Astrocyte of the spinal cord (primary cell): ENCODE data around the gene MRPL54.

Experiments
- DNase-seq: peaks from one replicate; pipeline ENCODE4 v3.0.0; 2011; ENCODE audit warnings: low read depth, low spot score
- H3K4me3 ChIP-seq: 2 replicates; pipeline ENCODE4 v1.5.1; 2011; ENCODE audit warnings: low read depth, mild to moderate bottlenecking, low read length, moderate library complexity
- CTCF ChIP-seq: IDR thresholded peaks from 2 replicates; pipeline ENCODE4 v1.5.1; 2012; ENCODE audit warnings: low read depth, mild to moderate bottlenecking, low read length, inconsistent platforms
- in situ Hi-C: cut with HindIII; loops from 2 replicates; pipeline ENCODE4 v1.10.0; 2017; ENCODE audit warnings: low sequenced_read_pairs

The MRPL54 gene

GRCh38 chr19:3768748-3769099 lies 6.2 kb downstream of the MRPL54 start:
- in situ Hi-C loops: no loop called here
- no peak for DNase-seq
- no peak for TF ChIP-seq CTCF
- no peak overlapping the region for H3K4me3 ChIP-seq

GRCh38 chr19:3769494-3769893 lies 7.0 kb downstream of the MRPL54 start:
- no peak overlapping the region for H3K4me3 ChIP-seq
- no peak for DNase-seq
- in situ Hi-C loops: no loop called here

GRCh38 chr19:3770136-3770999 lies 7.9 kb downstream of the MRPL54 start:
- no peak for TF ChIP-seq CTCF
- H3K4me3 ChIP-seq: no peak overlapping the region
- no peak for DNase-seq
- in situ Hi-C loops: no loop called here

More at GRCh38 chr19:3769494-3769893, 7.0 kb downstream of the MRPL54 start:
- TF ChIP-seq CTCF: no peak

- TF ChIP-seq CTCF: no peak
- DNase-seq: no peak
- in situ Hi-C loops: no loop called here
- no peak overlapping the region for H3K4me3 ChIP-seq
These were observed 8.8 kb downstream of the MRPL54 start for GRCh38 chr19:3771000-3771905.

- in situ Hi-C loops: no loop called here
- DNase-seq: no peak
- no peak for TF ChIP-seq CTCF
- H3K4me3 ChIP-seq: no peak within 1 kb of the TSS
These were observed 9.5 kb downstream of the MRPL54 start, which contains the start of gene RAX2 for GRCh38 chr19:3771906-3772455. TSS of gene RAX2 (minus strand) at chr19:3772228. CDS start at chr19:3771742, 486 bp downstream.

GRCh38 chr19:3773814-3774515 lies 11.5 kb downstream of the MRPL54 start:
- H3K4me3 ChIP-seq: no peak overlapping the region
- no peak for TF ChIP-seq CTCF
- no peak for DNase-seq
- in situ Hi-C loops: no loop called here
